Loucy (cell line): ENCODE measurements around the gene C9.
"Not testable (repeated sequence)": the region's sequence is repeated elsewhere in the genome, so short reads cannot be mapped to it uniquely, and the experiment has no call there.

Experiments used
- H2AFZ ChIP-seq: fragments of 200-600 bp; sonication (generic); 2 replicates; pipeline ENCODE4 v1.6.0; 2016; ENCODE audit warnings: antibody characterized with exemption, mild to moderate bottlenecking, low read length, moderate library complexity
- H3F3A ChIP-seq: fragments of 200-600 bp; 2 replicates; pipeline ENCODE4 v1.6.0; 2016; ENCODE audit warnings: antibody characterized with exemption, low read depth, mild to moderate bottlenecking
- H3K27me3 ChIP-seq: fragments of 200-600 bp; sonication (generic); 2 replicates; pipeline ENCODE4 v1.6.1; 2014; ENCODE audit warnings: low read length, mild to moderate bottlenecking; ENCODE audit not compliant: insufficient read depth, poor library complexity, severe bottlenecking
- H3K36me3 ChIP-seq: fragments of 200-600 bp; sonication (generic); 2 replicates; pipeline ENCODE4 v1.6.1; 2016; ENCODE audit warnings: low read length; ENCODE audit not compliant: insufficient read depth
- H3K4me1 ChIP-seq: fragments of 200-600 bp; sonication (generic); 2 replicates; pipeline ENCODE4 v1.5.1; 2014; ENCODE audit warnings: low read length, mild to moderate bottlenecking; ENCODE audit not compliant: insufficient read depth, poor library complexity, severe bottlenecking
- H3K4me2 ChIP-seq: fragments of 200-600 bp; sonication (generic); 2 replicates; pipeline ENCODE4 v1.6.0; 2014; ENCODE audit warnings: antibody characterized with exemption, low read length, low read depth, mild to moderate bottlenecking; ENCODE audit not compliant: poor library complexity, severe bottlenecking
- H3K4me3 ChIP-seq: fragments of 200-600 bp; sonication (generic); 2 replicates; pipeline ENCODE4 v1.5.1; 2014; ENCODE audit warnings: low read length, mild to moderate bottlenecking, mixed read lengths; ENCODE audit not compliant: poor library complexity, severe bottlenecking
- H3K79me2 ChIP-seq: fragments of 200-600 bp; sonication (generic); 2 replicates; pipeline ENCODE4 v1.6.1; 2014; ENCODE audit warnings: low read length; ENCODE audit not compliant: insufficient read depth
- H3K9ac ChIP-seq: fragments of 200-600 bp; sonication (generic); 2 replicates; pipeline ENCODE4 v1.6.0; 2014; ENCODE audit warnings: mild to moderate bottlenecking, low read depth, low read length, moderate library complexity; ENCODE audit not compliant: poor library complexity, severe bottlenecking
- H3K9me2 ChIP-seq: fragments of 200-600 bp; sonication (generic); replicated peaks from 2 replicates; pipeline ENCODE4 v1.6.1; 2016; ENCODE audit warnings: low read depth, low read length, mixed read lengths
- H3K9me3 ChIP-seq: fragments of 200-600 bp; sonication (generic); 2 replicates; pipeline ENCODE4 v1.6.1; 2014; ENCODE audit warnings: mild to moderate bottlenecking, antibody characterized with exemption, low read length, low read depth; ENCODE audit not compliant: insufficient read depth
- H4K20me1 ChIP-seq: fragments of 200-600 bp; sonication (generic); 2 replicates; pipeline ENCODE4 v1.6.0; 2014; ENCODE audit warnings: antibody characterized with exemption, low read length, mild to moderate bottlenecking; ENCODE audit not compliant: insufficient read depth, poor library complexity, severe bottlenecking
- EZH2phosphoT487 ChIP-seq: fragments of 200-600 bp; IDR thresholded peaks from 2 replicates; pipeline ENCODE4 v1.6.1; 2018; ENCODE audit warnings: antibody characterized with exemption, mild to moderate bottlenecking, moderate library complexity, borderline replicate concordance
- TF ChIP-seq, protein P1 (sequence below): fragments of 200-600 bp; sonication (generic); conservative IDR thresholded peaks from 2 replicates; pipeline ENCODE4 v1.5.1; 2014; ENCODE audit warnings: mild to moderate bottlenecking, antibody characterized with exemption, low read length

C9 gene

GRCh38 chr5:39405083-39405843 is 41.0 kb upstream of the C9 start:
- no peak overlapping the region for H3K4me3 ChIP-seq
- H4K20me1 ChIP-seq = no peaks in the 10 kb centered on the region
- no peaks in the 10 kb centered on the region for H3K4me1 ChIP-seq
- TF ChIP-seq EZH2phosphoT487 = no peak
- TF ChIP-seq, protein P1, sequence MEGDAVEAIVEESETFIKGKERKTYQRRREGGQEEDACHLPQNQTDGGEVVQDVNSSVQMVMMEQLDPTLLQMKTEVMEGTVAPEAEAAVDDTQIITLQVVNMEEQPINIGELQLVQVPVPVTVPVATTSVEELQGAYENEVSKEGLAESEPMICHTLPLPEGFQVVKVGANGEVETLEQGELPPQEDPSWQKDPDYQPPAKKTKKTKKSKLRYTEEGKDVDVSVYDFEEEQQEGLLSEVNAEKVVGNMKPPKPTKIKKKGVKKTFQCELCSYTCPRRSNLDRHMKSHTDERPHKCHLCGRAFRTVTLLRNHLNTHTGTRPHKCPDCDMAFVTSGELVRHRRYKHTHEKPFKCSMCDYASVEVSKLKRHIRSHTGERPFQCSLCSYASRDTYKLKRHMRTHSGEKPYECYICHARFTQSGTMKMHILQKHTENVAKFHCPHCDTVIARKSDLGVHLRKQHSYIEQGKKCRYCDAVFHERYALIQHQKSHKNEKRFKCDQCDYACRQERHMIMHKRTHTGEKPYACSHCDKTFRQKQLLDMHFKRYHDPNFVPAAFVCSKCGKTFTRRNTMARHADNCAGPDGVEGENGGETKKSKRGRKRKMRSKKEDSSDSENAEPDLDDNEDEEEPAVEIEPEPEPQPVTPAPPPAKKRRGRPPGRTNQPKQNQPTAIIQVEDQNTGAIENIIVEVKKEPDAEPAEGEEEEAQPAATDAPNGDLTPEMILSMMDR = no peak
- no peaks in the 10 kb centered on the region for H3K9me3 ChIP-seq
- H3K9me2 ChIP-seq = no peaks in the 10 kb centered on the region
- no peaks in the 10 kb centered on the region for H3K27me3 ChIP-seq
- H2AFZ ChIP-seq = no peak overlapping the region
- H3F3A ChIP-seq = no peaks in the 10 kb centered on the region
- H3K4me2 ChIP-seq = no peak overlapping the region
- no peaks in the 10 kb centered on the region for H3K79me2 ChIP-seq
- no peaks in the 10 kb centered on the region for H3K36me3 ChIP-seq
- H3K9ac ChIP-seq = no peak overlapping the region

- not testable (repeated sequence) for H3K9me3 ChIP-seq
Measured at GRCh38 chr5:39403761-39404160, 39.5 kb upstream of the C9 start.

DNA sequence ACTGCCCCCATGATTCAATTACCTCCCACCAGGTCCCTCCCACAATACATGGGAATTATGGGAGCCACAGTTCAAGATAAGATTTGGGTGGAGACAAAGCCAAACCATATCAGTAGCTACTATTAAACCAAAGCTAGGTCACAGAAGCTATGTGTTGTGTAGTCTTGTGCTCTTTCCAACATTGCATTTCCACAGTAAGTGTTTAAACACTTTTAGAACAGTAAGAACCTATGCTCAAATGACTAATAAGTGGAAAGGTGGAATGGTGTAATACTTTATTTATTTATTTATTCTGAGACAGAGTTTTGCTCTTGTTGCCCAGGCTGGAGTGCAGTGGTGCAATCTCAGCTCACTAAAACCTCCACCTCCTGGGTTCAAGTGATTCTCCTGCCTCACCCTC is 37.8 kb upstream of the C9 start:
- not testable (repeated sequence) for H3K4me1 ChIP-seq, H3K79me2 ChIP-seq, H4K20me1 ChIP-seq, H3K4me3 ChIP-seq, H3K27me3 ChIP-seq, H3K9me2 ChIP-seq, H2AFZ ChIP-seq, H3K9me3 ChIP-seq, H3K9ac ChIP-seq, H3K36me3 ChIP-seq, H3F3A ChIP-seq, H3K4me2 ChIP-seq

More at GRCh38 chr5:39403761-39404160, 39.5 kb upstream of the C9 start:
- H3K4me3 ChIP-seq, H4K20me1 ChIP-seq, H3K79me2 ChIP-seq, H3F3A ChIP-seq, H3K4me1 ChIP-seq, H3K9ac ChIP-seq, H3K36me3 ChIP-seq, H3K27me3 ChIP-seq, H3K9me2 ChIP-seq, H2AFZ ChIP-seq, H3K4me2 ChIP-seq: not testable (repeated sequence)

DNA sequence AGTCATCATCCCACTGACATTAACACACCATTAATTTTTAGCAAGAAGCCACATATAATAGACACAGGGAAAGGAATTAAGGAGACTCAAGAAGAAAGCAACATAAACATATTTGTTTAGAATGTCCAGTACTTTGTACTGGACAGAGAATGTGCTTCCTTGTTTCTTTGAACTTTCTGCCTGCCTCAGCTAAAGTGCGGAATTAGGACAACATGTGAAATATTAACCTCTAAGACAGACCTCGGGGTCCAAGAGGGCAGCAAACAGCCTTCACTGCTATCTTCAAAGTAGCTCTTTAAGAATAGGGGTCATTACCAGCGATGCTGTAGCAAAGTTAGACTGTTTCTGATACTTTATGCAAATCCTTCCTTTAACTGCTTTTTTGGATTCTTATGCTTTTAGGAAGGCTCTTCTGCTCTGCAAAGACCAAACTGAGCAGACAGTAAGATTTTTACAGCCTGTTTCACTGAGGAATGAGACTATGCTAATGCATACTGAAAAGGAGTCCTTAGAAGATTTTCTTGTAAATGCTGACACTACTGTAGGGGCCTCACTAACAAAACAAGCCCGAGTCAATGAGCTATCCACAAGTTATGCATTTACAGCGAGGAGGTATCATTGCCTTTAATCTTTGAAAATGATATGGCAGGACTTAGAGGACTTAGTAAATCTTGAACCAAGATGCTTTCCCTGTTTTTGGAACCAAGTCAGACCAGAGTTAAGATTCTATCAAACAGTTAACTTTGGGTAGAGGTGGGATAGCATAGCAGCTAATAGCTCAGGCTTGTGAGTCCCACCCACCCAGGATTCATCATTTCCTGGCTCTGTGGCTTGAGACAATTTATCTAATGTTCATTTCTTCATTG is 36.7 kb upstream of the C9 start:
- Histone ChIP-seq H3K4me3 (no peak overlapping the region), H3K27me3 (no peaks in the 10 kb centered on the region), H3K36me3 (no peaks in the 10 kb centered on the region), H3K79me2 (no peaks in the 10 kb centered on the region), H2AFZ (no peak overlapping the region), H3K4me1 (no peaks in the 10 kb centered on the region), H4K20me1 (no peaks in the 10 kb centered on the region), H3F3A (no peaks in the 10 kb centered on the region), H3K9ac (no peak overlapping the region), H3K4me2 (no peak overlapping the region), H3K9me2 (no peaks in the 10 kb centered on the region), H3K9me3 (no peaks in the 10 kb centered on the region)
- no peak for TF ChIP-seq EZH2phosphoT487
